Heart right ventricle (tissue), 16 donors: ENCODE measurements around the gene TMEM86B. TPM values are rescaled to one million over a fixed set of nuclear protein-coding genes. Genes with fewer than 3 reads are reported as not detected.

Experiments used
- ATAC-seq, 8 donors: fragments of 200-7000 bp; cut with Tn5 transposase; one replicate each; pipeline ENCODE4 v1.9.1; 2020; ENCODE audit warnings: mild to moderate bottlenecking in 8 of 8, moderate library complexity in 8 of 8, moderate number of reproducible peaks in 1 of 8
- DNase-seq, 2 donors: peaks; one replicate each; pipeline ENCODE4 v3.0.0-alpha.2; 2020
- H3K27ac ChIP-seq, 10 donors: fragments of 200-600 bp; sonication (generic) in 2 of 10; one replicate each; pipeline versions ENCODE4 v1.5.0 to v1.8.0; 2020 to 2022; ENCODE audit warnings: mild to moderate bottlenecking in 3 of 10
- H3K27me3 ChIP-seq, 7 donors: fragments of 200-600 bp; one replicate each; pipeline ENCODE4 v1.8.0; 2021 to 2022; ENCODE audit warnings: mild to moderate bottlenecking in 2 of 7
- H3K36me3 ChIP-seq, 9 donors: fragments of 200-600 bp; sonication (generic) in 1 of 9; one replicate each; pipeline versions ENCODE4 v1.5.0 to v1.8.0; 2020 to 2022; ENCODE audit warnings: mild to moderate bottlenecking in 2 of 9
- H3K4me1 ChIP-seq, 9 donors: fragments of 200-600 bp; sonication (generic) in 1 of 9; one replicate each; pipeline versions ENCODE4 v1.5.0 to v1.8.0; 2020 to 2022; ENCODE audit warnings: mild to moderate bottlenecking in 4 of 9
- H3K4me3 ChIP-seq, 10 donors: fragments of 200-600 bp; sonication (generic) in 2 of 10; one replicate each; pipeline versions ENCODE4 v1.5.0 to v1.8.0; 2020 to 2022; ENCODE audit warnings: mild to moderate bottlenecking in 7 of 10, moderate library complexity in 2 of 10
- H3K9me3 ChIP-seq, 11 donors: fragments of 200-600 bp in 10 of 11; sonication (generic) in 2 of 11; one replicate each; pipeline versions ENCODE4 v1.5.0 to v1.8.0; 2013 to 2022; ENCODE audit warnings: mild to moderate bottlenecking in 2 of 11, control low read depth in 1 of 11, moderate library complexity in 1 of 11
- CTCF ChIP-seq, 9 donors: fragments of 200-600 bp; sonication (generic) in 2 of 9; IDR thresholded peaks; one replicate each; pipeline versions ENCODE4 v1.5.0 to v1.8.0; 2021 to 2022; ENCODE audit warnings: antibody characterized with exemption in 9 of 9, mild to moderate bottlenecking in 5 of 9, moderate library complexity in 1 of 9
- whole genome bisulfite sequencing, 2 donors: extraction: QIAGEN DNeasy Blood & Tissue Kit; methylation state at CpG; one replicate each; pipeline ENCODE4 v1.1.7; 2013; ENCODE audit warnings: inconsistent platforms in 1 of 2; 5-methylcytosine and 5-hydroxymethylcytosine counted together
- intact Hi-C, 10 donors: fragments of 100-400 bp; cut with DNase I; formaldehyde crosslinking; loops; one replicate each; pipeline versions ENCODE4 v1.11.1 to v1.14.2; 2022
- polyA plus RNA-seq, 2 donors: library from polyadenylated mRNA; stranded (reverse); fragments of 200-250 nt; gene quantifications; one replicate each; pipeline ENCODE4 v1.2.3, GENCODE V29; 2013
- total RNA-seq, 10 donors: library from RNA; stranded (reverse); fragmentation: NEBNext Ultra II Directional in 3 of 10; extraction: Animal tissue kit (Norgen Biotek cat#: 25700) in 3 of 10; gene quantifications; one replicate each; pipeline versions ENCODE4 v1.2.1 to v1.2.4, GENCODE V29; 2021 to 2023
- donor health status: Arrhythmogenic right ventricular cardiomyopathy.
- donor health status: ischemic (EF 13 %, LVEDD 7.1; RV severe dilation, severe dysfunction).
- donor health status: healthy with polysubstance abuse.
- donor health status: DM: no; HTN: yes; CAD: no.
- donor health status: DM: no; HTN: no; CAD: no.
- donor health status: ischemic (EF 25% LVEDD 6.9; RV normal size, moderate dysfunction).
- donor health status: ischemic (EF 25% LVEDD 5.7; RV mildly dilated, moderate dysfunction).
- donor health status: healthy.
- donor health status: DM: yes; HTN: yes; CAD: no.
- donor health status: Ischemic cardiomyopathy.
- donor health status: ischemic (EF 35%, LVEDD 5.7; RV mildly dilated, moderate dysfunction).
- donor health status: nonischemic (EF 11% LVEDD 7.7; RV severe dilation, severe dysfunction).
- donor health status: DM: yes; HTN: yes; CAD: no.
- donor health status: PGD.
- donor health status: ischemic (EF 29% LVEDD 5.4; RV normal size, mild dysfunction).
- donor health status: nonischemic (EF 23%, LVEDD 6.1; RV moderate dilation, normal function).

TMEM86B gene
- total and polyA plus RNA-seq, 12 donors = 0.77 to 5.9 (median 2.0) TPM

- no peak for ATAC-seq
- WGBS, 2 donors = 82 to 84% methylated on average over 17 of the region's 17 CpGs
- intact Hi-C loops = no loop called here
Measured at GRCh38 chr19:55275851-55276719, 47.5 kb upstream of the TMEM86B start.

GRCh38 chr19:55273978-55274707 is 45.6 kb upstream of the TMEM86B start:
- intact Hi-C loops = no loop called here
- ATAC-seq = no peak
- DNase-seq = no peak

More at GRCh38 chr19:55275851-55276719, 47.5 kb upstream of the TMEM86B start:
- no peaks in the 10 kb centered on the region for H3K27me3 ChIP-seq
- H3K9me3 ChIP-seq = no peaks in the 10 kb centered on the region
- H3K4me3 ChIP-seq = no peak overlapping the region
- peaks cover 6 to 31% (median 11%) of the 10 kb centered on the region in 9 donors for H3K4me1 ChIP-seq
- TF ChIP-seq CTCF (IDR thresholded peaks at IDR 0.05) = no peak
- no peak for DNase-seq
- peaks cover 0 to 72% (median 10%) of the 10 kb centered on the region in 9 donors for H3K36me3 ChIP-seq
- H3K27ac ChIP-seq = peak overlapping the region in 1 of 10 donors; percentile 8

GRCh38 chr19:55272142-55272541 is 43.6 kb upstream of the TMEM86B start:
- intact Hi-C loops = no loop called here
- TF ChIP-seq CTCF (IDR thresholded peaks at IDR 0.05) = no peak
- H3K4me1 ChIP-seq = peaks cover 0 to 12% (median 0%) of the 10 kb centered on the region in 9 donors
- no peak overlapping the region for H3K27ac ChIP-seq
- H3K36me3 ChIP-seq = peaks cover 0 to 89% (median 5%) of the 10 kb centered on the region in 9 donors
- 93 to 94% methylated on average over 18 of the region's 18 CpGs for WGBS, 2 donors
- no peaks in the 10 kb centered on the region for H3K9me3 ChIP-seq
- no peaks in the 10 kb centered on the region for H3K27me3 ChIP-seq
- no peak for DNase-seq
- ATAC-seq = no peak
- H3K4me3 ChIP-seq = no peak overlapping the region

More at GRCh38 chr19:55273978-55274707, 45.6 kb upstream of the TMEM86B start:
- Histone ChIP-seq H3K36me3 (peaks cover 0 to 89% (median 10%) of the 10 kb centered on the region in 9 donors), H3K4me3 (no peak overlapping the region), H3K27me3 (no peaks in the 10 kb centered on the region), H3K9me3 (no peaks in the 10 kb centered on the region), H3K4me1 (peaks cover 2 to 20% (median 3%) of the 10 kb centered on the region in 9 donors), H3K27ac (no peak overlapping the region)
- WGBS, 2 donors = 95 to 96% methylated on average over 35 to 36 of the region's 36 CpGs
- TF ChIP-seq CTCF (IDR thresholded peaks at IDR 0.05) = no peak

- Histone ChIP-seq H3K4me1 (no peaks in the 10 kb centered on the region), H3K4me3 (no peak overlapping the region), H3K36me3 (peaks cover 0 to 73% (median 5%) of the 10 kb centered on the region in 9 donors), H3K9me3 (no peaks in the 10 kb centered on the region), H3K27ac (no peak overlapping the region), H3K27me3 (no peaks in the 10 kb centered on the region)
- no peak for ATAC-seq
- 85 to 90% methylated on average over 25 of the region's 25 CpGs for WGBS, 2 donors
- no peak for DNase-seq
- intact Hi-C loops = no loop called here
- TF ChIP-seq CTCF (IDR thresholded peaks at IDR 0.05) = no peak
Measured at GRCh38 chr19:55270172-55270942, 41.8 kb upstream of the TMEM86B start.
